ENCODE results near the gene MUC5AC. TPM values are rescaled to one million over a fixed set of nuclear protein-coding genes. Genes with fewer than 3 reads are reported as not detected.
"Not testable (repeated sequence)": the region's sequence is repeated elsewhere in the genome, so short reads cannot be mapped to it uniquely, and the experiment has no call there.

The MUC5AC gene
- total RNA-seq, 4 donors from 2014 or later: not detected

DNA sequence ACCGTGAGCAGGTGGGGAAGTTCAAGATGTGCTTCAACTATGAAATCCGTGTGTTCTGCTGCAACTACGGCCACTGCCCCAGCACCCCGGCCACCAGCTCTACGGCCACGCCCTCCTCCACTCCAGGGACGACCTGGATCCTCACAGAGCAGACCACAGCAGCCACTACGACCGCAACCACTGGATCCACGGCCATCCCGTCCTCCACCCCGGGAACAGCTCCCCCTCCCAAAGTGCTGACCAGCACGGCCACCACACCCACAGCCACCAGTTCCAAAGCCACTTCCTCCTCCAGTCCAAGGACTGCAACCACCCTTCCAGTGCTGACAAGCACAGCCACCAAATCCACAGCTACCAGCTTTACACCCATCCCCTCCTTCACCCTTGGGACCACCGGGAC lies 88.0 kb downstream of the MUC5AC start:
- H3K4me3 ChIP-seq; DNase-seq; H3K9me3 ChIP-seq; in situ Hi-C loops (cut with MboI; ENCODE audit: low pct_ligation_motif_present in 1 of 4, low pct_unique_long_range_greater_than_20kb in 1 of 4, low sequenced_read_pairs in 3 of 4); H3K36me3 ChIP-seq; H3K4me1 ChIP-seq; intact Hi-C loops (cut with DNase I; ENCODE audit: low total_unique reads); H3K27me3 ChIP-seq: not testable (repeated sequence)
- peak overlapping the region; percentile 30 to 70 (median 58) for H3K27ac ChIP-seq
- WGBS, 2 donors (ENCODE audit: low coverage in 1 of 2): 92% methylated on average over 12 of the region's 14 CpGs; no CpG with 5 or more reads in 1 of the 2 donors

DNA sequence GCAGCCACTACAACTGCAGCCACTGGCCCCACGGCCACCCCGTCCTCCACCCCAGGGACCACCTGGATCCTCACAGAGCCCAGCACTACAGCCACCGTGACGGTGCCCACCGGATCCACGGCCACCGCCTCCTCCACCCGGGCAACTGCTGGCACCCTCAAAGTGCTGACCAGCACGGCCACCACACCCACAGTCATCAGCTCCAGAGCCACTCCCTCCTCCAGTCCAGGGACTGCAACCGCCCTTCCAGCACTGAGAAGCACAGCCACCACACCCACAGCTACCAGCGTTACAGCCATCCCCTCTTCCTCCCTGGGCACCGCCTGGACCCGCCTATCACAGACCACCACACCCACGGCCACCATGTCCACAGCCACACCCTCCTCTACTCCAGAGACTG lies 88.5 kb downstream of the MUC5AC start:
- in situ Hi-C loops (cut with MboI; ENCODE audit: low pct_ligation_motif_present in 1 of 4, low pct_unique_long_range_greater_than_20kb in 1 of 4, low sequenced_read_pairs in 3 of 4); intact Hi-C loops (cut with DNase I; ENCODE audit: low total_unique reads): not testable (repeated sequence)
- WGBS, 2 donors (ENCODE audit: low coverage in 1 of 2): 73% methylated on average over 14 of the region's 14 CpGs; no CpG with 5 or more reads in 1 of the 2 donors

DNA sequence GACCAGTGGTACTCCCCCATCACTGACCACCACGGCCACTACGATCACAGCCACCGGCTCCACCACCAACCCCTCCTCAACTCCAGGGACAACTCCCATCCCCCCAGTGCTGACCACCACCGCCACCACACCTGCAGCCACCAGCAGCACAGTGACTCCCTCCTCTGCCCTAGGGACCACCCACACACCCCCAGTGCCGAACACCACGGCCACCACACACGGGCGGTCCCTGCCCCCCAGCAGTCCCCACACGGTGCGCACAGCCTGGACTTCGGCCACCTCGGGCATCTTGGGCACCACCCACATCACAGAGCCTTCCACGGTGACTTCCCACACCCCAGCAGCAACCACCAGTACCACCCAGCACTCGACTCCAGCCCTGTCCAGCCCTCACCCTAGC lies 89.3 kb downstream of the MUC5AC start:
- H3K4me1 ChIP-seq; H3K4me3 ChIP-seq; H3K27me3 ChIP-seq; H3K36me3 ChIP-seq; in situ Hi-C loops (cut with MboI; ENCODE audit: low pct_ligation_motif_present in 1 of 4, low pct_unique_long_range_greater_than_20kb in 1 of 4, low sequenced_read_pairs in 3 of 4); intact Hi-C loops (cut with DNase I; ENCODE audit: low total_unique reads); DNase-seq; H3K9me3 ChIP-seq: not testable (repeated sequence)
- 80 to 87% methylated on average over 1 to 14 of the region's 14 CpGs for WGBS, 2 donors (ENCODE audit: low coverage in 1 of 2)
- H3K27ac ChIP-seq: peak overlapping the region in 1 of 4 donors; percentile 25

More for the DNA sequence above, 88.5 kb downstream of the MUC5AC start:
- peak; percentile 69 for DNase-seq
- H3K27ac ChIP-seq: peak overlapping the region; percentile 30 to 70 (median 58)
- not testable (repeated sequence) for H3K9me3 ChIP-seq, H3K36me3 ChIP-seq, H3K27me3 ChIP-seq, H3K4me3 ChIP-seq, H3K4me1 ChIP-seq

DNA sequence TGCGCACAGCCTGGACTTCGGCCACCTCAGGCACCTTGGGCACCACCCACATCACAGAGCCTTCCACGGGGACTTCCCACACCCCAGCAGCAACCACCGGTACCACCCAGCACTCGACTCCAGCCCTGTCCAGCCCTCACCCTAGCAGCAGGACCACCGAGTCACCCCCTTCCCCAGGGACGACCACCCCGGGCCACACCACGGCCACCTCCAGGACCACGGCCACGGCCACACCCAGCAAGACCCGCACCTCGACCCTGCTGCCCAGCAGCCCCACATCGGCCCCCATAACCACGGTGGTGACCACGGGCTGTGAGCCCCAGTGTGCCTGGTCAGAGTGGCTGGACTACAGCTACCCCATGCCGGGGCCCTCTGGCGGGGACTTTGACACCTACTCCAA lies 91.2 kb downstream of the MUC5AC start:
- H3K27ac ChIP-seq; H3K4me1 ChIP-seq; H3K4me3 ChIP-seq; H3K9me3 ChIP-seq; DNase-seq; intact Hi-C loops (cut with DNase I; ENCODE audit: low total_unique reads); H3K36me3 ChIP-seq; H3K27me3 ChIP-seq; in situ Hi-C loops (cut with MboI; ENCODE audit: low pct_ligation_motif_present in 1 of 4, low pct_unique_long_range_greater_than_20kb in 1 of 4, low sequenced_read_pairs in 3 of 4): not testable (repeated sequence)
- WGBS, 2 donors (ENCODE audit: low coverage in 1 of 2): no CpG with 5 or more reads among the region's 18 CpGs

DNA sequence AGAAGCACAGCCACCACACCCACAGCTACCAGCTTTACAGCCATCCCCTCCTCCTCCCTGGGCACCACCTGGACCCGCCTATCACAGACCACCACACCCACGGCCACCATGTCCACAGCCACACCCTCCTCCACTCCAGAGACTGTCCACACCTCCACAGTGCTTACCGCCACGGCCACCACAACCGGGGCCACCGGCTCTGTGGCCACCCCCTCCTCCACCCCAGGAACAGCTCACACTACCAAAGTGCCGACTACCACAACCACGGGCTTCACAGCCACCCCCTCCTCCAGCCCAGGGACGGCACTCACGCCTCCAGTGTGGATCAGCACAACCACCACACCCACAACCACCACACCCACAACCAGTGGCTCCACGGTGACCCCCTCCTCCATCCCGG lies 92.7 kb downstream of the MUC5AC start:
- 96 to 100% methylated on average over 1 to 5 of the region's 12 CpGs for WGBS, 2 donors (ENCODE audit: low coverage in 1 of 2)
- H3K27ac ChIP-seq; in situ Hi-C loops (cut with MboI; ENCODE audit: low pct_ligation_motif_present in 1 of 4, low pct_unique_long_range_greater_than_20kb in 1 of 4, low sequenced_read_pairs in 3 of 4): not testable (repeated sequence)

More for the DNA sequence above, 92.7 kb downstream of the MUC5AC start:
- DNase-seq; H3K27me3 ChIP-seq; intact Hi-C loops (cut with DNase I; ENCODE audit: low total_unique reads); H3K36me3 ChIP-seq; H3K9me3 ChIP-seq; H3K4me1 ChIP-seq; H3K4me3 ChIP-seq: not testable (repeated sequence)

Other genes starting within 250 kb of the MUC5AC start
- gene CHID1, start 247.1 kb upstream of the MUC5AC start, total RNA-seq: 10 to 100 TPM; 15.3 to 58.2 (median 41.4) TPM
- gene AP2A2, start 232.1 kb upstream of the MUC5AC start, total RNA-seq: 100 to 1,000 TPM in 2 of 4 donors, 10 to 100 TPM in 2; 70.5 to 130 (median 102) TPM
- gene MUC6, start 121.2 kb upstream of the MUC5AC start, total RNA-seq: not detected
- gene MUC2, start 83.1 kb upstream of the MUC5AC start, total RNA-seq: 100 to 1,000 TPM; 269 to 910 (median 671) TPM
- 100 to 1,000 TPM in 2 of 4 donors, 10 to 100 TPM in 2; 58.0 to 825 (median 85.6) TPM for gene MUC5B, start 65.1 kb downstream of the MUC5AC start, total RNA-seq
- gene TOLLIP, start 151.7 kb downstream of the MUC5AC start, total RNA-seq: 100 to 1,000 TPM in 1 of 4 donors, 10 to 100 TPM in 3; 25.9 to 132 (median 50.4) TPM
- gene BRSK2, start 232.0 kb downstream of the MUC5AC start, total RNA-seq: 1 to 10 TPM in 1 of 4 donors, under 1 TPM in 2, not detected in 1; 0.14 to 1.8 (median 0.95) TPM

Data from transverse colon (tissue), 4 donors.